H9 (cell line): ENCODE measurements around the gene ZNF804A. TPM values are rescaled to one million over a fixed set of nuclear protein-coding genes. Genes with fewer than 3 reads are reported as not detected.

Experiments used
- DNase-seq: peaks from one replicate; pipeline ENCODE4 v3.0.0-alpha.2; 2017
- H2AFZ ChIP-seq: one replicate; pipeline ENCODE4 v1.6.1; 2013; ENCODE audit warnings: mild to moderate bottlenecking, low read length, control low read depth, moderate library complexity
- H2AK5ac ChIP-seq: 2 replicates; pipeline ENCODE4 v1.6.1; 2013; ENCODE audit warnings: low read length, control low read depth, mixed read lengths; ENCODE audit not compliant: insufficient read length
- H2BK120ac ChIP-seq: one replicate; pipeline ENCODE4 v1.6.1; 2013; ENCODE audit warnings: low read depth, mild to moderate bottlenecking, low read length, control low read depth, inconsistent platforms; ENCODE audit not compliant: poor library complexity, severe bottlenecking
- H2BK12ac ChIP-seq: 2 replicates; pipeline ENCODE4 v1.6.1; 2013; ENCODE audit warnings: low read length, control low read depth, mixed read lengths, low read depth; ENCODE audit not compliant: insufficient read length
- H2BK15ac ChIP-seq: 2 replicates; pipeline ENCODE4 v1.6.1; 2013; ENCODE audit warnings: low read depth, low read length, control low read depth
- H2BK20ac ChIP-seq: one replicate; pipeline ENCODE4 v1.6.1; 2013; ENCODE audit warnings: low read depth, mild to moderate bottlenecking, low read length, control low read depth, inconsistent platforms; ENCODE audit not compliant: poor library complexity, severe bottlenecking
- H2BK5ac ChIP-seq: 2 replicates; pipeline ENCODE4 v1.6.1; 2013; ENCODE audit warnings: low read length, control low read depth, mixed read lengths; ENCODE audit not compliant: insufficient read length
- H3K14ac ChIP-seq: 2 replicates; pipeline ENCODE4 v1.6.1; 2013; ENCODE audit warnings: low read length, control low read depth; ENCODE audit not compliant: insufficient read depth
- H3K18ac ChIP-seq: 2 replicates; pipeline ENCODE4 v1.6.1; 2013; ENCODE audit warnings: low read depth, mild to moderate bottlenecking, mixed read lengths, low read length, control low read depth; ENCODE audit not compliant: insufficient read length
- H3K23ac ChIP-seq: 2 replicates; pipeline ENCODE4 v1.6.1; 2013; ENCODE audit warnings: low read length, control low read depth, mixed read lengths, low read depth; ENCODE audit not compliant: insufficient read length
- H3K23me2 ChIP-seq: 2 replicates; pipeline ENCODE4 v1.6.1; 2013; ENCODE audit warnings: low read depth, mild to moderate bottlenecking, mixed read lengths, low read length, control low read depth; ENCODE audit not compliant: insufficient read length, poor library complexity, severe bottlenecking
- H3K27ac ChIP-seq: 2 replicates; pipeline ENCODE4 v1.5.1; 2013; ENCODE audit warnings: low read length, control low read depth, mixed read lengths, low read depth; ENCODE audit not compliant: insufficient read length
- H3K27me3 ChIP-seq: 2 replicates; pipeline ENCODE4 v1.6.1; 2013; ENCODE audit warnings: low read length, control low read depth, inconsistent platforms; ENCODE audit not compliant: insufficient read depth
- H3K4ac ChIP-seq: 2 replicates; pipeline ENCODE4 v1.6.1; 2013; ENCODE audit warnings: low read depth, mild to moderate bottlenecking, control low read depth, inconsistent platforms, low read length, moderate library complexity
- H3K4me1 ChIP-seq: 2 replicates; pipeline ENCODE4 v1.6.1; 2013; ENCODE audit warnings: low read length, control low read depth, inconsistent platforms; ENCODE audit not compliant: insufficient read depth
- H3K4me2 ChIP-seq: 2 replicates; pipeline ENCODE4 v1.6.1; 2013; ENCODE audit warnings: low read length, control low read depth, mixed read lengths; ENCODE audit not compliant: insufficient read length, insufficient read depth
- H3K56ac ChIP-seq: 2 replicates; pipeline ENCODE4 v1.6.1; 2013; ENCODE audit warnings: low read depth, mild to moderate bottlenecking, mixed read lengths, low read length, control low read depth; ENCODE audit not compliant: insufficient read length
- H3K79me1 ChIP-seq: 2 replicates; pipeline ENCODE4 v1.6.1; 2013; ENCODE audit warnings: low read depth, mild to moderate bottlenecking, moderate library complexity, low read length, control low read depth, inconsistent platforms; ENCODE audit not compliant: insufficient read depth, poor library complexity, severe bottlenecking
- H3K79me2 ChIP-seq: 2 replicates; pipeline ENCODE4 v1.6.1; 2013; ENCODE audit warnings: low read length, control low read depth, inconsistent platforms; ENCODE audit not compliant: insufficient read depth
- H3K9ac ChIP-seq: 2 replicates; pipeline ENCODE4 v1.6.1; 2013; ENCODE audit warnings: low read length, control low read depth, mixed read lengths; ENCODE audit not compliant: insufficient read length; ENCODE audit errors: extremely low read depth
- H3K9me3 ChIP-seq: one replicate; pipeline ENCODE4 v1.6.1; 2013; ENCODE audit warnings: low read depth, low read length, inconsistent platforms; ENCODE audit not compliant: control insufficient read depth
- H3T11ph ChIP-seq: one replicate; pipeline ENCODE4 v1.6.1; 2013; ENCODE audit warnings: mild to moderate bottlenecking, low read length, control low read depth, inconsistent platforms
- H4K20me1 ChIP-seq: one replicate; pipeline ENCODE4 v1.6.1; 2013; ENCODE audit not compliant: control insufficient read depth, insufficient read length, insufficient read depth
- H4K5ac ChIP-seq: 2 replicates; pipeline ENCODE4 v1.6.1; 2013; ENCODE audit warnings: low read depth, mild to moderate bottlenecking, mixed read lengths, low read length, control low read depth; ENCODE audit not compliant: insufficient read length
- H4K8ac ChIP-seq: replicated peaks from 2 replicates; pipeline ENCODE4 v1.6.1; 2013; ENCODE audit warnings: low read length, control low read depth, mixed read lengths, low read depth; ENCODE audit not compliant: insufficient read length
- H4K91ac ChIP-seq: 2 replicates; pipeline ENCODE4 v1.6.1; 2013; ENCODE audit warnings: low read depth, mild to moderate bottlenecking, moderate library complexity, mixed read lengths, low read length, control low read depth; ENCODE audit not compliant: insufficient read length
- H3K27ac Mint-ChIP-seq, 3 experiments: 2 replicates in 2 of 3; 3 replicates in 1 of 3; pipeline ENCODE4 v1.8.0; 2020 to 2021; ENCODE audit warnings: mixed read lengths in 3 of 3, mild to moderate bottlenecking in 1 of 3, moderate library complexity in 1 of 3
- H3K27me3 Mint-ChIP-seq: 2 replicates; pipeline ENCODE4 v1.8.0; 2021; ENCODE audit warnings: low read depth, mild to moderate bottlenecking, moderate library complexity, mixed read lengths
- H3K36me3 Mint-ChIP-seq, 3 experiments: 2 replicates in 2 of 3; 3 replicates in 1 of 3; pipeline ENCODE4 v1.8.0; 2020 to 2021; ENCODE audit warnings: low read depth in 3 of 3, mixed read lengths in 3 of 3; ENCODE audit not compliant: insufficient read depth in 1 of 3
- H3K4me1 Mint-ChIP-seq, 2 experiments: 2 replicates each; pipeline ENCODE4 v1.8.0; 2020; ENCODE audit warnings: mixed read lengths in 2 of 2
- H3K4me3 Mint-ChIP-seq, 2 experiments: 2 replicates in 1 of 2; 3 replicates in 1 of 2; pipeline ENCODE4 v1.8.0; 2020 to 2021; ENCODE audit warnings: mild to moderate bottlenecking in 2 of 2, mixed read lengths in 2 of 2, moderate library complexity in 1 of 2
- H3K9me3 Mint-ChIP-seq, 2 experiments: 2 replicates in 1 of 2; 3 replicates in 1 of 2; pipeline ENCODE4 v1.8.0; 2020; ENCODE audit warnings: mild to moderate bottlenecking in 2 of 2, mixed read lengths in 2 of 2, moderate library complexity in 1 of 2
- WGBS: extraction: QIAGEN DNeasy Blood & Tissue Kit; methylation state at CpG from one replicate; pipeline ENCODE4 v1.1.7; 2013; ENCODE audit warnings: missing lambda C conversion rate, low lambda C conversion rate, mixed read lengths; ENCODE audit not compliant: insufficient read length; ENCODE audit errors: extremely low coverage; 5-methylcytosine and 5-hydroxymethylcytosine counted together
- total RNA-seq: library from RNA; stranded (reverse); gene quantifications from 2 replicates; pipeline ENCODE4 v1.2.1, GENCODE V29; 2021
- TF ChIP-seq, protein P1 (sequence below): fragments of 200-600 bp; sonication (generic); conservative IDR thresholded peaks from 3 replicates; pipeline ENCODE4 v1.8.0; 2021; ENCODE audit warnings: antibody characterized with exemption, mild to moderate bottlenecking

Gene ZNF804A
- total RNA-seq, 1 experiment from 2014 or later, result not detected

DNA sequence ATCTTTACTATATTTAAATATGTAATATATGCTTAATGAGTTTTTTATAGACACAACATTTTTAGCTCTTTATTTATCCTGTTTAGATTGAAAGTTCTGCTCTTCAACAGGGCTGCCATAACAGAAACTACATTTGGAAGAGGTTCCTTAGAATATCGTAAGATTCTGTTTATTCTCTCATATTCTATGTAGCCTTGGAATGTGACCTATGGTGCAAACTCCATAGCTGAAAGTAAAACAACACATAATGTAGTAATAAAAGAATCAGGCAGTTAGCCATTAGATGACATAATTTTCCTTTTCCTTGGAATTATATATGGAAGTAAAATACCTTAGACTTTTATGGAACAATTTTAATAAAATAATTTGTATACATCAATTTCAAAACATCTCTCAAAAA is 91.3 kb downstream of the ZNF804A start:
- H3K9me3 ChIP-seq, result no peaks in the 10 kb centered on the region
- no peaks in the 10 kb centered on the region for H3K36me3 Mint-ChIP-seq
- no peak overlapping the region for H3K4me2 ChIP-seq
- H4K5ac ChIP-seq, result no peak overlapping the region
- no peak overlapping the region for H2BK12ac ChIP-seq
- no peaks in the 10 kb centered on the region for H4K20me1 ChIP-seq
- no peaks in the 10 kb centered on the region for H3K4me1 Mint-ChIP-seq
- H3K4ac ChIP-seq, result no peak overlapping the region
- no peak overlapping the region for H3K56ac ChIP-seq
- H3K4me1 ChIP-seq, result no peaks in the 10 kb centered on the region
- no peak overlapping the region for H4K8ac ChIP-seq
- H3K18ac ChIP-seq, result no peak overlapping the region
- no peak overlapping the region for H2AFZ ChIP-seq
- H3K23me2 ChIP-seq, result no peaks in the 10 kb centered on the region
- H3K27ac ChIP-seq, result no peak overlapping the region
- no peaks in the 10 kb centered on the region for H3K9me3 Mint-ChIP-seq
- no peaks in the 10 kb centered on the region for H3K27me3 ChIP-seq
- no peak overlapping the region for H2BK120ac ChIP-seq
- H3K27me3 Mint-ChIP-seq, result no peaks in the 10 kb centered on the region
- no peak overlapping the region for H3T11ph ChIP-seq
- no CpG with 5 or more reads among the region's 1 CpG for WGBS
- TF ChIP-seq, protein P1, sequence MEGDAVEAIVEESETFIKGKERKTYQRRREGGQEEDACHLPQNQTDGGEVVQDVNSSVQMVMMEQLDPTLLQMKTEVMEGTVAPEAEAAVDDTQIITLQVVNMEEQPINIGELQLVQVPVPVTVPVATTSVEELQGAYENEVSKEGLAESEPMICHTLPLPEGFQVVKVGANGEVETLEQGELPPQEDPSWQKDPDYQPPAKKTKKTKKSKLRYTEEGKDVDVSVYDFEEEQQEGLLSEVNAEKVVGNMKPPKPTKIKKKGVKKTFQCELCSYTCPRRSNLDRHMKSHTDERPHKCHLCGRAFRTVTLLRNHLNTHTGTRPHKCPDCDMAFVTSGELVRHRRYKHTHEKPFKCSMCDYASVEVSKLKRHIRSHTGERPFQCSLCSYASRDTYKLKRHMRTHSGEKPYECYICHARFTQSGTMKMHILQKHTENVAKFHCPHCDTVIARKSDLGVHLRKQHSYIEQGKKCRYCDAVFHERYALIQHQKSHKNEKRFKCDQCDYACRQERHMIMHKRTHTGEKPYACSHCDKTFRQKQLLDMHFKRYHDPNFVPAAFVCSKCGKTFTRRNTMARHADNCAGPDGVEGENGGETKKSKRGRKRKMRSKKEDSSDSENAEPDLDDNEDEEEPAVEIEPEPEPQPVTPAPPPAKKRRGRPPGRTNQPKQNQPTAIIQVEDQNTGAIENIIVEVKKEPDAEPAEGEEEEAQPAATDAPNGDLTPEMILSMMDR, result no peak
- H3K9ac ChIP-seq, result no peak overlapping the region
- H2BK15ac ChIP-seq, result no peak overlapping the region
- no peak overlapping the region for H3K27ac Mint-ChIP-seq
- H3K4me3 Mint-ChIP-seq, result no peak overlapping the region
- DNase-seq, result no peak
- no peak overlapping the region for H2BK20ac ChIP-seq
- no peak overlapping the region for H2AK5ac ChIP-seq
- H3K79me2 ChIP-seq, result no peaks in the 10 kb centered on the region
- no peak overlapping the region for H4K91ac ChIP-seq
- H3K23ac ChIP-seq, result no peak overlapping the region
- no peak overlapping the region for H2BK5ac ChIP-seq
- H3K14ac ChIP-seq, result no peak overlapping the region
- no peaks in the 10 kb centered on the region for H3K79me1 ChIP-seq
